Choroid plexus epithelial cell (primary cell): ENCODE data around the gene FCHSD2.
A peak's percentile ranks its signal among the peaks of the same experiment; 100 is the strongest.

ENCODE experiments used
- DNase-seq: peaks from one replicate; pipeline ENCODE4 v3.0.0-alpha.2; 2010; ENCODE audit warnings: low read depth
- H3K4me3 ChIP-seq: 2 replicates; pipeline ENCODE4 v1.5.1; 2011; ENCODE audit warnings: low read depth, mild to moderate bottlenecking, control low read depth, low read length, moderate library complexity
- TF ChIP-seq, protein P1 (sequence below): conservative IDR thresholded peaks from 2 replicates; pipeline ENCODE4 v1.5.1; 2011; ENCODE audit warnings: low read depth, mild to moderate bottlenecking, control low read depth, inconsistent platforms, low read length, moderate library complexity

The FCHSD2 gene

DNA sequence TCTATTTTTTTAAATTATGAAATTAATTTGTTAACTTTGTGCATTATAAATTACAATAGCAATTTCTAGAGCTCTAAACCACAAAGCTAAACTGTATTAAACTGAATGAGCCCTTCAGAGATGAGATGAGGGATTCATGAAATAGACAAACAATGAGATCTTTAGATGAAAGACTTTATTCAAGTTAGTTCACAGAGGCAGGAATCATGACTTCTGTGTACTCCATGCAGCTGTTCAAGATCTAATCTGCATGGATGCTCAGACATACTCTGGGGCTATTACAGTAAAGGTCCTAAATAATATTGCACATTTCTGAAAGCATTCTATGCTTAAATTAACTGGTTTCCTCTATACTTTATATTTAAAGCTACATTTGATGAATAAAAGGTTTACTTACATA, 122.7 kb downstream of the FCHSD2 start:
- TF ChIP-seq, protein P1, sequence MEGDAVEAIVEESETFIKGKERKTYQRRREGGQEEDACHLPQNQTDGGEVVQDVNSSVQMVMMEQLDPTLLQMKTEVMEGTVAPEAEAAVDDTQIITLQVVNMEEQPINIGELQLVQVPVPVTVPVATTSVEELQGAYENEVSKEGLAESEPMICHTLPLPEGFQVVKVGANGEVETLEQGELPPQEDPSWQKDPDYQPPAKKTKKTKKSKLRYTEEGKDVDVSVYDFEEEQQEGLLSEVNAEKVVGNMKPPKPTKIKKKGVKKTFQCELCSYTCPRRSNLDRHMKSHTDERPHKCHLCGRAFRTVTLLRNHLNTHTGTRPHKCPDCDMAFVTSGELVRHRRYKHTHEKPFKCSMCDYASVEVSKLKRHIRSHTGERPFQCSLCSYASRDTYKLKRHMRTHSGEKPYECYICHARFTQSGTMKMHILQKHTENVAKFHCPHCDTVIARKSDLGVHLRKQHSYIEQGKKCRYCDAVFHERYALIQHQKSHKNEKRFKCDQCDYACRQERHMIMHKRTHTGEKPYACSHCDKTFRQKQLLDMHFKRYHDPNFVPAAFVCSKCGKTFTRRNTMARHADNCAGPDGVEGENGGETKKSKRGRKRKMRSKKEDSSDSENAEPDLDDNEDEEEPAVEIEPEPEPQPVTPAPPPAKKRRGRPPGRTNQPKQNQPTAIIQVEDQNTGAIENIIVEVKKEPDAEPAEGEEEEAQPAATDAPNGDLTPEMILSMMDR = no peak
- no peak overlapping the region for H3K4me3 ChIP-seq
- DNase-seq = no peak

DNA sequence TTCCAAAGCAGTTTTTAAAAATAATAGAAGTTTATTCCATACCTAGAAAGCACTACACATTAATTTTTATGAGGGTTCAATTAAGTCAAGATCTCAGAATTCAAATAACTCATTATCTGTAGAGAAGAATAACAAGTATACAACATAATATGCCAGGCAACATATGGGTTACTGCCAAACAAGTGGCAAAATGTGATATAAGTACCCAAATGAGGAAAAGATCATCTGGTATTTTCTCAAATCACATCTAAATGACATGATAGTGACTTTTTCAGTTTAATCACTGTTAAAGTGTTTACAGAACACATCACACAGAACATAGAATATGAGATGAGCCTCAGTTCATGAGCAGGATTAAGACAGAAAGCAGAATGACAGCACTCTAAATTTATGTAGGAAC, 123.3 kb downstream of the FCHSD2 start:
- no peak overlapping the region for H3K4me3 ChIP-seq
- no peak for DNase-seq
- TF ChIP-seq, protein P1 = no peak

DNA sequence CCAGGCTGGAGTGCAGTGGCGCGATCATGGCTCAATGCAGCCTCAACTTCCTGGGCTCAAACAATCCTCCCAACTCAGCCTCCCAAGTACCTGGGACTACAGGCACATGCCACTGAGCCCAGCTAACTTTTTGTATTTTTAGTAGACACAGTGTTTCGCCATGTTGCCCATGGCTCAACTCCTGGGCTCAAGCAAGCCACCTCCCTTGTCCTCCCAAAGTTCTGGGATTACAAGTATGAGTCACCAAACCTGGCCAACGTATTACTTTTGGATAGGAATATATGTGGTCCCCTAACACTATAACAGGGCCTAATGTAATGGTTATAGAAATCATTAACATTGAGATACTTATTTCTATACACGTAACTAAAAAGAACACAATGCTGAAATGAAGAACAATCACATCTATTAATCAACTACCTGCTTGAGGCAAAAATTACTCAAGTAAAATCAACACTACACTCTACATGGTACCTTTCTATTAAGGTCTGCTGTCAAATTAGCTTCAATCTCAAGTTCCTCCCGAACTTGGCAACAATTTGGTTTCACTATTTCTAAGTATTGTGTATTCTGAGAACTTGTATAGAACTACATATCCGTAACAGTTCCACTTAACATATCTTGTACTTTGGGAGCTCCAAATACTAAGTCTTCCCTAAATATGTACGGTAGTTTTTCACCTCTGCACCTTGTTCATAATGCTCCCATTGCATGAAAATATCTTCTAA, 124.9 kb downstream of the FCHSD2 start:
- TF ChIP-seq, protein P1 = no peak
- no peak overlapping the region for H3K4me3 ChIP-seq
- DNase-seq = no peak

GRCh38 chr11:73013021-73013420, 129.1 kb downstream of the FCHSD2 start:
- no peak overlapping the region for H3K4me3 ChIP-seq
- DNase-seq = no peak
- TF ChIP-seq, protein P1 = no peak

DNA sequence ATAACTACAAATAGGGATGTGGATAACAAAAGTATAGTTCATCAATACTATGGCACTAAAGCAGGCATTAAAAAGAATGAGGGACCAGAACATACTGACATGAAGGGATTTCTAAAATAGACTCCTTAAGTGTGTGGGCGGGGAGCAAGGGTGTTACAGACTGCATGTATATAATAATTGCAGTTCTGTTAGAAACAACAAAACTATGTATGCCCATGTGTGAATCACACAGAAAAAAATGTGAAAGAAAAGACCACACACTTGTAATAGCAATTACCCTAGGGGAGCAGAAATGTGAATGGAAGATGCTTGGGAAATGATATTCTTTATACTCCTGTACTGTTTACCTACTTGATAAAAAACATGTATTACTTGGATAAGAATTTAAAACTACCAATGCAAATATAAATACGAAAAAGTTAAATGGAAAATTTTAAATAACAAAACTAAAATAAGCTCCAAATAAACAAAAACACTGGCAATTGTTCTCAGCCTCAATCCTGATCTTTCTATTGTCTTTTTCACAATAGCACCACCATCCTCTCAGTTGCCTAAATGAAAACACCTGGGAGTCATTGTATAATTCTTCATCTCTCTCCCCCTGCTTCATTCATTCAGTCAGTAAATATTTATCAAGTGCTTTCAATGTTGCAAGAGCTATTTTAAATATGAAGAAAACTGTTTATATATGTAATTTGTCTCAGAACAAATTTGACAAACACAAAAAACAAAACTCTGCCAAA, 129.8 kb downstream of the FCHSD2 start:
- no peak overlapping the region for H3K4me3 ChIP-seq
- TF ChIP-seq, protein P1 = no peak
- DNase-seq = peak; percentile 55

DNA sequence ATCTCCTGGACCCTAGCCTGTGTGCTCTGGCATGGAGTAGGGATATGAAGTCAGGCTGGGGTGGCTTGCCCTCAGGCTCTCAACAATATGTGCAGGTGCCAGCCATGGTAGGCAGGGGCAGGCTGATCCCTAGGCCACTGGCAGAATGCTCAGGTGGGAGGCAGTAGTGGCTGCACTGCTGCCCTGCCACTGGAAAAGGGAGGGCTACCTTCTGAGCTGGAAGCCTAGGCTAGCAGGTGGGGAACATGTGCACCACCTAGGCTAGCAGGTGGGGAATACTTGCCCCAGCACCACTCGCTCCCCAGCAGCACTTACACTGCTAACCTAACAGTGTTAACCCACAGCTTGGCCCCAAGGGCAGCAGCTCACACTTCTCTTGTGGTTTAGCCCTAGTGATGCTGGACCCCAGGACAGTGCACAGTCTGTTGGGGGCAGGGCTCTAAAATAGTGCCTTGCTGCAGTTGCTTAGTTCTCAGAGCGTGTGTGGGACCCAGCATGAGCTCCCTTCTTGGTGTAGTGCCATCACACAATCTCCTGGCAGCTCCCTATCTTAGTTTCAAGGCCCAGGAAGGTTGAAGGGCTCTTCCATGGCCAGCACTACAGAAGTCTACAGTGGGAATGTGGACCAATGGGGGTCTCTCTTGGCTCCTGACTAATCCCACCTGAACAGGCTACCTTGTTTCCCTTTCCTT, 130.8 kb downstream of the FCHSD2 start:
- H3K4me3 ChIP-seq = no peak overlapping the region
- TF ChIP-seq, protein P1 = no peak
- DNase-seq = peak; percentile 18
